K562 (cell line): ENCODE results near the gene ERICH6B. TPM values are rescaled to one million over a fixed set of nuclear protein-coding genes. Genes with fewer than 3 reads are reported as not detected.

ENCODE experiments used
- ATAC-seq: fragments of 200-7000 bp; cut with Tn5 transposase; 3 replicates; pipeline ENCODE4 v1.9.1; 2020; ENCODE audit warnings: moderate library complexity
- BruUV-seq: library from RNA; stranded (reverse); fragments of 400-500 nt; replicated peaks from 2 replicates; lab custom pipeline; 2021; lab: Mats Ljungman, UMichigan
- CTCF ChIA-PET: fragments of 300-600 bp; formaldehyde crosslinking; extraction: SDS; loops from one replicate; lab custom pipeline; 2021; ENCODE audit warnings: low intra/inter-chr PET ratio; lab: Yijun Ruan, JAX
- POLR2A ChIA-PET: fragments of 300-600, 350-650 bp; sonication (Branson Sonifier 250); formaldehyde crosslinking; extraction: SDS; loops from one replicate; lab custom pipeline; 2021; ENCODE audit warnings: antibody characterized with exemption, inconsistent platforms; lab: Yijun Ruan, JAX
- DNase-seq, 4 experiments: peaks; one replicate each; pipeline versions ENCODE4 v3.0.0 to v3.0.0-alpha.2; 2011 to 2018; ENCODE audit warnings: low spot score in 3 of 4, mixed read lengths in 3 of 4; ENCODE audit errors: extremely low read depth in 1 of 4
- FAIRE-seq: peaks from 2 replicates; lab custom pipeline; 2011; peaks lifted over from hg19 to GRCh38; lab: Jason Lieb, UNC
- H2AFZ ChIP-seq: 2 replicates; pipeline ENCODE4 v1.6.0; 2011; ENCODE audit warnings: low read depth, low read length, control low read depth, inconsistent platforms
- H3K27ac ChIP-seq: fragments of 200-600 bp; 3 replicates; pipeline ENCODE4 v1.8.0; 2011; ENCODE audit warnings: low read depth, mild to moderate bottlenecking, control low read depth, inconsistent platforms, low read length, moderate library complexity, mixed read lengths; ENCODE audit errors: extremely low read depth
- H3K27me3 ChIP-seq, 2 experiments: fragments of 300-600 bp in 1 of 2; 2 replicates in 1 of 2; 3 replicates in 1 of 2; pipeline versions ENCODE4 v1.6.0 to v1.8.0; 2011; ENCODE audit warnings: inconsistent platforms in 2 of 2, low read length in 2 of 2, mild to moderate bottlenecking in 1 of 2, mixed read lengths in 1 of 2, moderate library complexity in 1 of 2; ENCODE audit not compliant: control insufficient read depth in 2 of 2, insufficient read depth in 2 of 2
- H3K36me3 ChIP-seq: fragments of 300-600 bp; 3 replicates; pipeline ENCODE4 v1.8.0; 2011; ENCODE audit warnings: mild to moderate bottlenecking, low read length, inconsistent platforms; ENCODE audit not compliant: control insufficient read depth, insufficient read depth
- H3K4me1 ChIP-seq, 2 experiments: fragments of 200-600 bp in 1 of 2; replicated peaks in 1 of 2; 2 replicates in 1 of 2; 3 replicates in 1 of 2; pipeline versions ENCODE4 v1.5.1 to v1.8.0; 2011; ENCODE audit warnings: inconsistent platforms in 2 of 2, low read length in 2 of 2, mild to moderate bottlenecking in 1 of 2, mixed read lengths in 1 of 2, moderate library complexity in 1 of 2; ENCODE audit not compliant: control insufficient read depth in 2 of 2, insufficient read depth in 2 of 2
- H3K4me2 ChIP-seq: 2 replicates; pipeline ENCODE4 v1.6.1; 2011; ENCODE audit warnings: low read length, control low read depth, inconsistent platforms, mixed read lengths; ENCODE audit not compliant: insufficient read depth
- H3K4me3 ChIP-seq: fragments of 200-600 bp; sonication (generic), shearing (Covaris generic); 2 replicates; pipeline ENCODE4 v1.5.1; 2016; ENCODE audit warnings: control low read depth, inconsistent platforms
- H3K79me2 ChIP-seq: fragments of 200-600 bp; 3 replicates; pipeline ENCODE4 v1.8.0; 2011; ENCODE audit warnings: low read length, inconsistent platforms; ENCODE audit not compliant: control insufficient read depth, insufficient read depth
- H3K9ac ChIP-seq, 2 experiments: 2 replicates each; pipeline versions ENCODE4 v1.6.0 to v1.6.1; 2011; ENCODE audit warnings: low read depth in 2 of 2, low read length in 2 of 2, control low read depth in 1 of 2, inconsistent platforms in 1 of 2, mild to moderate bottlenecking in 1 of 2, mixed read lengths in 1 of 2; ENCODE audit not compliant: insufficient read depth in 1 of 2
- H3K9me1 ChIP-seq: one replicate; pipeline ENCODE4 v1.6.0; 2011; ENCODE audit warnings: inconsistent platforms, mild to moderate bottlenecking, low read length, moderate library complexity; ENCODE audit not compliant: control insufficient read depth, insufficient read depth
- H3K9me3 ChIP-seq: replicated peaks from 2 replicates; pipeline ENCODE4 v1.5.1; 2011; ENCODE audit warnings: low read depth, low read length, inconsistent platforms; ENCODE audit not compliant: control insufficient read depth, insufficient read depth
- H4K20me1 ChIP-seq: replicated peaks from 2 replicates; pipeline ENCODE4 v1.6.1; 2011; ENCODE audit warnings: low read length, inconsistent platforms, mixed read lengths; ENCODE audit not compliant: control insufficient read depth, insufficient read depth
- CEBPB ChIP-seq: fragments of 450-650 bp; IDR thresholded peaks from 2 replicates; pipeline ENCODE4 v1.6.1; 2016; ENCODE audit warnings: missing genetic modification characterization, missing compliant biosample characterization
- DPF2 ChIP-seq: fragments of 450-650 bp; IDR thresholded peaks from 2 replicates; pipeline ENCODE4 v1.6.1; 2016
- GATAD2A ChIP-seq: fragments of 450-650 bp; IDR thresholded peaks from 2 replicates; pipeline ENCODE4 v1.6.1; 2017
- NCOA2 ChIP-seq, 2 experiments: fragments of 450-650 bp; IDR thresholded peaks; 2 replicates each; pipeline ENCODE4 v1.6.1; 2018; ENCODE audit warnings: mild to moderate bottlenecking in 2 of 2, moderate library complexity in 1 of 2; ENCODE audit not compliant: partially characterized antibody in 2 of 2
- SMC3 ChIP-seq: conservative IDR thresholded peaks from 2 replicates; pipeline ENCODE4 v1.6.1; 2011; ENCODE audit warnings: low read depth, low read length, improper control_type of control experiment; ENCODE audit not compliant: insufficient read depth
- TARDBP ChIP-seq: fragments of 450-650 bp; IDR thresholded peaks from 2 replicates; pipeline ENCODE4 v1.6.1; 2016
- TRIM28 ChIP-seq: fragments of 450-650 bp; IDR thresholded peaks from 2 replicates; pipeline ENCODE4 v1.6.1; 2017
- YBX1 ChIP-seq: fragments of 450-650 bp; IDR thresholded peaks from 2 replicates; pipeline ENCODE4 v1.7.1; 2016; ENCODE audit warnings: mild to moderate bottlenecking
- ZMIZ1 ChIP-seq, 2 experiments: fragments of 150-350 bp in 1 of 2; IDR thresholded peaks; 2 replicates each; pipeline ENCODE4 v1.6.1; 2012 to 2016; ENCODE audit warnings: low read depth in 2 of 2, low read length in 2 of 2, mild to moderate bottlenecking in 1 of 2, moderate library complexity in 1 of 2
- ZNF134 ChIP-seq: fragments of 250-450 bp; sonication (Bioruptor Pico); conservative IDR thresholded peaks from 2 replicates; pipeline ENCODE4 v1.4.0; 2020
- ZNF165 ChIP-seq: fragments of 250-450 bp; sonication (Bioruptor Pico); IDR thresholded peaks from 2 replicates; pipeline ENCODE4 v1.4.0; 2020; ENCODE audit warnings: borderline replicate concordance
- ZNF239 ChIP-seq: fragments of 250-450 bp; sonication (Bioruptor Pico); IDR thresholded peaks from 2 replicates; pipeline ENCODE4 v1.4.0; 2020; ENCODE audit warnings: mild to moderate bottlenecking
- ZNF699 ChIP-seq: fragments of 250-450 bp; sonication (Bioruptor Pico); IDR thresholded peaks from 2 replicates; pipeline ENCODE4 v1.8.0; 2021; ENCODE audit warnings: mild to moderate bottlenecking, moderate library complexity; ENCODE audit not compliant: insufficient replicate concordance
- ZNF77 ChIP-seq: fragments of 250-450 bp; sonication (Bioruptor Pico); IDR thresholded peaks from 2 replicates; pipeline ENCODE4 v1.5.0; 2020
- WGBS: fragments of 100-300 bp; shearing (Covaris generic); methylation state at CpG from one replicate; pipeline ENCODE4 v1.1.6; 2016; ENCODE audit warnings: low coverage, mixed read lengths; ENCODE audit not compliant: insufficient coverage; ENCODE audit errors: missing lambda C conversion rate; 5-methylcytosine and 5-hydroxymethylcytosine counted together
- in situ Hi-C: fragments of 300-500 bp; cut with MboI; formaldehyde crosslinking; loops from 4 replicates; pipeline ENCODE4 v1.15.0; 2018; ENCODE audit warnings: inconsistent platforms, mixed read lengths
- intact Hi-C: fragments of 100-400 bp; cut with micrococcal nuclease; formaldehyde crosslinking; loops from 2 replicates; pipeline ENCODE4 v1.14.2; 2022
- polyA plus RNA-seq, 8 experiments: library from polyadenylated mRNA; depleted of rRNA in 4 of 8; stranded (reverse) in 5 of 8; unstranded in 3 of 8; fragments of >200 nt; fragmentation: Nextera tagmentation in 2 of 8; fragmentation: Illumina TruSeq in 1 of 8; extraction: Ambion mirVana in 2 of 8; extraction: Trizol in 1 of 8; gene quantifications; 2 replicates each; pipeline versions ENCODE4 v1.2.1 to v1.2.3, GENCODE V29; 2011 to 2014; ENCODE audit warnings: inconsistent platforms in 1 of 8, missing spikeins in 1 of 8
- total RNA-seq, 7 experiments: library from RNA; depleted of rRNA in 6 of 7; stranded (reverse); fragments of >200 nt in 6 of 7; fragmentation: Illumina TruSeq in 2 of 7; extraction: Trizol in 2 of 7; gene quantifications; 2 replicates each; pipeline versions ENCODE4 v1.2.1 to v1.2.3, GENCODE V29; 2011 to 2021; ENCODE audit warnings: low replicate concordance in 1 of 7
- TF ChIP-seq, protein P1 (sequence below): fragments of 450-650 bp; formaldehyde crosslinking; IDR thresholded peaks from 2 replicates; pipeline ENCODE4 v1.4.0; 2022; ENCODE audit warnings: missing genetic modification characterization
- TF ChIP-seq, protein P2 (sequence below): fragments of 250-450 bp; sonication (Bioruptor Pico); IDR thresholded peaks from 2 replicates; pipeline ENCODE4 v1.4.0; 2020; ENCODE audit warnings: mild to moderate bottlenecking, moderate library complexity
- TF ChIP-seq, protein P3 (sequence below): sonication (generic); formaldehyde crosslinking; IDR thresholded peaks from 2 replicates; pipeline ENCODE4 v1.8.0; 2022; ENCODE audit warnings: mild to moderate bottlenecking, missing genetic modification reagents

The ERICH6B gene
- total and polyA plus RNA-seq, 9 of the 15 experiments (the other 6 are each of a cell fraction or from before 2014, with no cell fraction given): not detected

DNA sequence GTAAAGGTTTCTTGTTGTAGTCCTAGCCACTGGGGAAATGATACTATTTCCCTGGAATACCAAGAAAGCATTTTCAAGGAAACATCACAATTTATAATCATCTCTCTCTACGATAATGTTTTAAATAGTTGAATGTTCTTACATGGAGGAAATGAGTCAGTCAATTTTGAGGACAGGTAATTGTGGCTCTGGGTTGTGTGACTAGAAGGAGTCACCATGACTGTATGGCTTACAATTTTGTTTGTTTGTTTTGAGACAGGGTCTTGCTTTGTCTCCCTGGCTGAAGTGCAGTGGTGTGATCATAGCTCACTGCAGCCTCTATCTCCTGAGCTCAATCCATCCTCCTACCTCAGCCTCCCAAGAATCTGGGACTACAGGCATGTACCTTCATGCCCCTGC is 103.4 kb downstream of the ERICH6B start:
- in situ Hi-C loops: no loop called here
- TF ChIP-seq, protein P1, sequence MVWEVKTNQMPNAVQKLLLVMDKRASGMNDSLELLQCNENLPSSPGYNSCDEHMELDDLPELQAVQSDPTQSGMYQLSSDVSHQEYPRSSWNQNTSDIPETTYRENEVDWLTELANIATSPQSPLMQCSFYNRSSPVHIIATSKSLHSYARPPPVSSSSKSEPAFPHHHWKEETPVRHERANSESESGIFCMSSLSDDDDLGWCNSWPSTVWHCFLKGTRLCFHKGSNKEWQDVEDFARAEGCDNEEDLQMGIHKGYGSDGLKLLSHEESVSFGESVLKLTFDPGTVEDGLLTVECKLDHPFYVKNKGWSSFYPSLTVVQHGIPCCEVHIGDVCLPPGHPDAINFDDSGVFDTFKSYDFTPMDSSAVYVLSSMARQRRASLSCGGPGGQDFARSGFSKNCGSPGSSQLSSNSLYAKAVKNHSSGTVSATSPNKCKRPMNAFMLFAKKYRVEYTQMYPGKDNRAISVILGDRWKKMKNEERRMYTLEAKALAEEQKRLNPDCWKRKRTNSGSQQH (CRISPR knock-in tag): no peak
- TF ChIP-seq TRIM28: no peak
- TF ChIP-seq ZNF239: no peak
- TF ChIP-seq ZNF134: no peak
- no peak for TF ChIP-seq NCOA2 (IDR thresholded peaks at IDR 0.05; ENCODE audit: partially characterized antibody in 2 of 2)
- TF ChIP-seq, protein P2, sequence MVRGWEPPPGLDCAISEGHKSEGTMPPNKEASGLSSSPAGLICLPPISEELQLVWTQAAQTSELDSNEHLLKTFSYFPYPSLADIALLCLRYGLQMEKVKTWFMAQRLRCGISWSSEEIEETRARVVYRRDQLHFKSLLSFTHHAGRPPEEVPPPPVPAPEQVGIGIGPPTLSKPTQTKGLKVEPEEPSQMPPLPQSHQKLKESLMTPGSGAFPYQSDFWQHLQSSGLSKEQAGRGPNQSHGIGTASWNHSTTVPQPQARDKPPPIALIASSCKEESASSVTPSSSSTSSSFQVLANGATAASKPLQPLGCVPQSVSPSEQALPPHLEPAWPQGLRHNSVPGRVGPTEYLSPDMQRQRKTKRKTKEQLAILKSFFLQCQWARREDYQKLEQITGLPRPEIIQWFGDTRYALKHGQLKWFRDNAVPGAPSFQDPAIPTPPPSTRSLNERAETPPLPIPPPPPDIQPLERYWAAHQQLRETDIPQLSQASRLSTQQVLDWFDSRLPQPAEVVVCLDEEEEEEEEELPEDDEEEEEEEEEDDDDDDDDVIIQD (CRISPR knock-in tag): no peak
- no peak for TF ChIP-seq DPF2
- TF ChIP-seq CEBPB (tag): no peak
- TF ChIP-seq ZMIZ1 (IDR thresholded peaks at IDR 0.05; ENCODE audit: low read depth in 2 of 2, low read length in 2 of 2): no peak
- TF ChIP-seq ZNF165 (CRISPR knock-in tag): no peak
- no peak for TF ChIP-seq ZNF699
- no peak for TF ChIP-seq ZNF77 (CRISPR knock-in tag)
- TF ChIP-seq TARDBP: no peak
- TF ChIP-seq YBX1: no peak
- TF ChIP-seq GATAD2A: no peak
- TF ChIP-seq SMC3: no peak
- TF ChIP-seq, protein P3, sequence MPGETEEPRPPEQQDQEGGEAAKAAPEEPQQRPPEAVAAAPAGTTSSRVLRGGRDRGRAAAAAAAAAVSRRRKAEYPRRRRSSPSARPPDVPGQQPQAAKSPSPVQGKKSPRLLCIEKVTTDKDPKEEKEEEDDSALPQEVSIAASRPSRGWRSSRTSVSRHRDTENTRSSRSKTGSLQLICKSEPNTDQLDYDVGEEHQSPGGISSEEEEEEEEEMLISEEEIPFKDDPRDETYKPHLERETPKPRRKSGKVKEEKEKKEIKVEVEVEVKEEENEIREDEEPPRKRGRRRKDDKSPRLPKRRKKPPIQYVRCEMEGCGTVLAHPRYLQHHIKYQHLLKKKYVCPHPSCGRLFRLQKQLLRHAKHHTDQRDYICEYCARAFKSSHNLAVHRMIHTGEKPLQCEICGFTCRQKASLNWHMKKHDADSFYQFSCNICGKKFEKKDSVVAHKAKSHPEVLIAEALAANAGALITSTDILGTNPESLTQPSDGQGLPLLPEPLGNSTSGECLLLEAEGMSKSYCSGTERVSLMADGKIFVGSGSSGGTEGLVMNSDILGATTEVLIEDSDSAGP (CRISPR knock-in tag): no peak
- no peak for ATAC-seq
- H3K9ac ChIP-seq: no peak overlapping the region
- no peaks in the 10 kb centered on the region for H3K9me3 ChIP-seq
- no peaks in the 10 kb centered on the region for H3K79me2 ChIP-seq
- DNase-seq: no peak
- H3K36me3 ChIP-seq: peaks cover 54% of the 10 kb centered on the region
- no peak overlapping the region for H3K4me2 ChIP-seq
- no peak overlapping the region for H3K4me3 ChIP-seq
- H3K4me1 ChIP-seq: no peaks in the 10 kb centered on the region
- no peak for FAIRE-seq
- no peaks in the 10 kb centered on the region for H4K20me1 ChIP-seq
- intact Hi-C loops: no loop called here
- BruUV-seq: no TSS peak
- H3K9me1 ChIP-seq: no peaks in the 10 kb centered on the region
- CTCF ChIA-PET: interaction anchor here (1.5 kb wide), 1 partner anchor 809 kb away, joined by 4 read pairs; no protein-coding TSS in a partner anchor
- H3K27ac ChIP-seq: no peak overlapping the region
- no peak overlapping the region for H2AFZ ChIP-seq
- POLR2A ChIA-PET: interaction anchor here (0.8 kb wide), 1 partner anchor 86 kb away, joined by 3 read pairs; no protein-coding TSS in a partner anchor
- 75% methylated on average over 1 of the region's 1 CpG for WGBS
- no peaks in the 10 kb centered on the region for H3K27me3 ChIP-seq
